A549 treated with CpdA at 1 μM for 4 hours (cell line): ENCODE data around the gene NMNAT3. TPM values are rescaled to one million over a fixed set of nuclear protein-coding genes. Genes with fewer than 3 reads are reported as not detected.

Experiments
- total RNA-seq: library from RNA; stranded (reverse); fragments of 200-300 nt; extraction: Qiagen RNA extraction; gene quantifications from 5 replicates; pipeline ENCODE4 v1.2.3, GENCODE V29; 2022; ENCODE audit warnings: low read depth

The NMNAT3 gene
- total RNA-seq = 0.96 to 1.8 TPM (median 1.4 TPM) in 5 replicates

GRCh38 chr3:139677388-139678155 lies at the start of gene NMNAT3:
NMNAT3 (minus strand) TSS chr3:139677972; CDS start chr3:139627724, 50,248 bp downstream.

Other genes with a start within 250 kb of the NMNAT3 start
- gene RBP2, start 201.5 kb downstream of the NMNAT3 start, total RNA-seq = not detected in 5 replicates
- 4.5 to 6.2 TPM (median 5.1 TPM) in 5 replicates for gene RBP1, start 138.2 kb downstream of the NMNAT3 start, total RNA-seq